Uterus (tissue), 2 donors: ENCODE data around the gene ZNF587B.

Experiments
- CTCF ChIP-seq, 4 experiments: fragments of 200-600 bp in 2 of 4; fragments of 450-650 bp in 2 of 4; sonication (generic) in 2 of 4; IDR thresholded peaks; one replicate each; pipeline ENCODE4 v1.5.1; 2016 to 2019; ENCODE audit warnings: antibody characterized with exemption in 4 of 4, mild to moderate bottlenecking in 2 of 4, moderate library complexity in 1 of 4
- POLR2A ChIP-seq, 2 donors: fragments of 450-650 bp; IDR thresholded peaks; one replicate each; pipeline ENCODE4 v1.6.1; 2016; ENCODE audit warnings: antibody characterized with exemption in 2 of 2, mild to moderate bottlenecking in 1 of 2, moderate library complexity in 1 of 2

GRCh38 chr19:57815247-57816075 lies 14.6 kb upstream of the ZNF587B start:
- no peak for TF ChIP-seq CTCF (IDR thresholded peaks at IDR 0.05)
- no peak for TF ChIP-seq POLR2A (IDR thresholded peaks at IDR 0.05)
